NOMO-1 treated with DMSO at 0.1 percent for 48 hours (cell line): ENCODE measurements around the gene LAGE3.
A peak's percentile ranks its signal among the peaks of the same experiment; 100 is the strongest.
"Not testable (repeated sequence)": the region's sequence is repeated elsewhere in the genome, so short reads cannot be mapped to it uniquely, and the experiment has no call there.

ENCODE experiments used
- DNase-seq: peaks from one replicate; lab custom pipeline; 2025; ENCODE audit not compliant: unreplicated experiment; lab: John Stamatoyannopoulos, UW

LAGE3 gene

DNA sequence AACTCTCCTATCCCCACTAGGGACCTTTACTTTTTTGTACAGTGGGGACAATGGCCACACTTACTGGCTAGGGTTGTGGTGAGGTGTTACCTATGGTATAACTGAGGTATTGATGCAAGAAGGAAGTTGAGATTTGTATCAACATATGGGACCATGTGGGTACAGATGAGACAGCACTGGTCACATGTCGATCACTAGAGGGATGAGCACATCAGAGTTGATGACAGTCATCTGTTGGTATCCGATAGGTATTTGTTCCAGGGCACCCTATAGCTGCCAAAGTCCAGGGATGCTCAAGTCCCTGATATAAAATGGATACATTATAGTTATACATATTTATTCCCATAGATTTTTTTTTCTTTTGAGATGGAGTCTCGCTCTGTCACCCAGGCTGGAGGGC is 23.9 kb upstream of the LAGE3 start:
- no peak for DNase-seq

DNA sequence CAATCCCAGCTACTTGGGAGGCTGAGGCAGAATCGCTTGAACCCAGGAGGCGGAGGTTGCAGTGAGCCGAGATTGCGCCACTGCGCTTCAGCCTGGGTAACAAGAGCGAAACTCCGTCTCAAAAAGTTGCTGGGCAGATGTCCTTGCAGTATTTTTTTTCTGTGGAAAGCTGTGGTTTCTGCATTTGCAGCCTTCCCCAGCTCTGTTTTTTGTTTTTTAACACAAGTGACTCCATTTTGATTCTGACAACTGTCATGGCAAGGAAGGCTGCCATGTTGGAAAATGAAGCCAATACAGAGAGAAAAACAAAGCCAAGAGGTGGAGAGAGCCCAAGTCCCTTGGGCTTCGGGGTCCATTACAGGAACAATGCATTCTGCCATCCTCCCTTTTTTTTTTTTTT is 23.0 kb upstream of the LAGE3 start:
- DNase-seq, result no peak

DNA sequence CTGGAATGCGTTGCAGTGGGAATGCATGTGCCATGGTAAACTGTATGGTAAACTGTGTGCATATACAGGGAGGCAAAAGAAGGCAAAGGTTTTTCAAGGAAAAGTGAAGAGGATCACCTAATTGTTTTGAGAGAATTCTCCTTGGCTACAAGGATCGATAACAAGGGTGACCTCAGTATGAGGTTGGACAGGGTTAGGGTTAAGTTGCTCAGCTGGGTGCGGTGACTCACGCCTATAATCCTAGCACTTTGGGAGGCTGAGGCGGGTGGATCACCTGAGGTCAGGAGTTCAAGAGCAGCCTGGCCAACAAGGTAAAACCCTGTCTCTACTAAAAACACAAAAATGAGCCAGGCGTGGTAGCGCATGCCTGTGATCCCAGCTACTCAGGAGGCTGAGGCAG is 22.3 kb upstream of the LAGE3 start:
- not testable (repeated sequence) for DNase-seq

DNA sequence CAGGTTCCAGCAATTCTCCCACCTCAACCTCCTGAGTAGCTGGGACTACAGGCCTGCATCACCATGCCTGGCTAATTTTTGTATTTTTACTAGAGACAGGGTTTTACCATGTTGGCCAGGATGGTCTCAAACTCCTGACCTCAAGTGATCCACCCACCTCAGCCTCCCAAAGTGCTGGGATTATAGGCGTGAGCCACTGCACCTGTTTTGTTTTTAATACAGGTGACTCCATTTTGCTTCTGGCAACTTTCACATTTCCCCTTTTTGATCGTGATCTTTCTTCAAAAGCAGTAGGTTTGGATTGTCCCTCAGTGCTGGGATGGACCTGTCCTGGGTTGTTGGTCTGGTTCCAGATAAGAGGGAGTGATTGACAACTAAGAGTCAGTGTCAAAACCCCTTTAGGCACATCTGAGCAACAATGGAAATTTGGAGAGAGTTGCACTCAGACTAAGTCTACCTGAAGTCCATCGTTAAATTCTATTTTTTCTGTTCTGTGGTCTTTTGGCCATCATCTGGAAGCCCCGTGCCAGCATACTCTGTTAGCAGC is 17.6 kb upstream of the LAGE3 start:
- DNase-seq, result not testable (repeated sequence)

DNA sequence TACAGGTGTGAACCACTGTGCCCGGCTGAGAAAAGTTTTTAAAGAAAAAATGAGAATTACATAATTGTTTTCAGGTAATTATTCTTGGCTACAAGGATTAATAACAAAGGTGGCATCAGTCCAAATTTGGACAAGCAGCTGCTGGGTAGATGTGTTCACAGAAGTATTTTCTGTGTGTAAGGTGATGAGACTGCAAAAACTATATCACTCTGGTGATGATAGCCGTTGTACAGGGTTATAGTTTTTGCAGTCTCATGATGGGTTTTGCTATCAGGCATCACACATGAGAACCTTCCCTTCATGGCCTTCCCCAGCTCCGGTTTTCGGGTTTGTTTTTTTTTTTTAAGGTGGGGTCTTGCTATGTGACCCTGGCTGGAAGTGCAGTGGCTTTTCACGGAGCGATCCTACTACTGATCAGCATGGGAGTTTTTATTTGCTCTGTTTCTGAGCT is 16.4 kb upstream of the LAGE3 start:
- DNase-seq, result no peak

DNA sequence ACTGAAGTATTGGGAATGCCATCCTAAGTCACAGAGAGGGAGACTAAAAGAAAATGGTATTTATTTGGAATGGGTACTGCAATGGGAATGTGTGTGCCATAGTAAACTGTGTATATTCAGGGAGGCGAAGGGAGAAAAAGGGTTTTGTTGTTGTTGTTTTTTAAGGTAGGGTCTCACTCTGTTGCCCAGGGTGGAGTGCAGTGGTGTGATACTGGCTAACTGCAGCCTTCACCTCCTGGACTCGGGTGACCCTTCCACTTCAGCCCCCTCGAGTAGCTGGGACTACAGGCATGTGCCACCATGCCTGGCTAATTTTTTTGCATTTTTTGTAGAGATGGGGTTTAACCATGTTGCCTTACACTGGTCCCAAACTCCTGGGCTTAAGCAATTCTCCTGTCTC is 15.6 kb upstream of the LAGE3 start:
- no peak for DNase-seq

DNA sequence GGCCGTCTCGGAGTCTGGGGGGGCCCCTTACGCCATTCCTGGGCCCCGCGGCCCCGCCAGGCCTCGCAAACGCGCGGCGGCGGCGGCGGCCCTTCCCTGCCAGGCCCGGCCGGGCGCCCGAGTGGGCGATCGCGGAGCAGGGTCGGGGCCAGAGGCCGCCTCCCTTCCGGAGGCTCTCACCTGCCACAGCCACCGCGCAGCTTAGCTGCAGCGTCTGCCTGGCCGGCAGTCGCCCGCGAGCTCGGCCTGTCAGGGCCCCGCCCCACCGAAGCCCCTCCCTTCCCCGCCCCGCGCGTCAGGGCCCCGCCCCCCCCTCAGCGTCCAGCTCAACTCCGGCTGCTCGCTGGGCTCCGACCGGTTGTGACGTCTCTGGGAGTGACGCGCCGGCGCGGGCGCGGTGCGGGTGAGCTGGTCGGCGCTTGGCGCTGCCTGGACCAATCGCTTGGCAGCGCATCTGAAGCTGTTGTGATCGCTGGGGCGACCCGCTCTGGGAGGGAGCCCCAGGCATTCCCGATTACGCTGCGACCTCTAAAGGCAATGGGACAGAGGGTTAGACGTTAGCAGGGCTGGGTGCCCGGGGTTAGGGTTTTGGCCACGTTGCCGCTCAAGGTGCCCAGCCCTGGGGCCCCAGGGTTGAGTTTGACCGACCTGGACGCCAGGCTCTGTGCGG is 11.5 kb upstream of the LAGE3 start, which contains the start of gene SLC10A3:
SLC10A3 (minus strand) TSS at position 216 of the 670 bp plus-strand sequence. CDS start 1,689 bp downstream, outside the sequence.
- peak; percentile 77 for DNase-seq

DNA sequence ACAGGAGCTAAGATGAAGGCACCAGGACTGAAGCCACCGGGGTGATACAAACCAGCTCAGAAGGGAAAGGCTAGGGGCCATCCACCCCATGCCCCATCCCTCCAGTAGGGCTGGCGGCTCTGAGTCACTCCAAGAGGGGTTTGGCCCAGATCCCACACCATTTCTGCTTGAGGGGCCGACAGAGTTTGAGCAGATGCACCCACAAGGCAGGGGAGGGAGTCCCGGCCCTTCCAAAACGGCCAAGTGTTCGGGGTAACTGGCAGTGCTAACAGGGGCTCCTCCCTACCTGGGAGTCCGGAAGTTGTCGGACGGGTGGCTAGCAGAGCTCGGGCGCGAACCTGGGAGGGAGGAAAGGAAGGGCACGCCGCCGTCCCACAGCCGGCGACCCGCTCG is 10.9 kb upstream of the LAGE3 start:
- no peak for DNase-seq

DNA sequence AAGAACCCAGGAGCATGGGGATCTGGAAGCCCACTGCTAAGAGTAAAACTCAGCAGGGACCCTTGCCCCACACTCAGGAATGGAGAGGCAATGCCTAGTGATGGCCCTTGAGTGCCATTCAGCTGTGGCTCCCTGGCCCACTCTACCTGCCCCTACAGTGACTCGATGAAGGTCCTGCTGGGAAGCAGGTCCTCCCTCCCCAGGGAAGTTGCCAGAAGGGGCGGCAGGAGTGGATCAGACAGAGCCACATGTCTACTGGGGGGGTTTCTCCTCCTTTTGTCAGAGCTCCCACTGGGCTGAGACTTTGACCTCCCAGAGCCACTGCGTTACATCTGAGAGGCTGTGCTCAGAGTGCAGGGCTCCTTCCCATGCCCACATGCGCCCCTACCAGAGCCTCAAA is 10.1 kb upstream of the LAGE3 start:
- no peak for DNase-seq

DNA sequence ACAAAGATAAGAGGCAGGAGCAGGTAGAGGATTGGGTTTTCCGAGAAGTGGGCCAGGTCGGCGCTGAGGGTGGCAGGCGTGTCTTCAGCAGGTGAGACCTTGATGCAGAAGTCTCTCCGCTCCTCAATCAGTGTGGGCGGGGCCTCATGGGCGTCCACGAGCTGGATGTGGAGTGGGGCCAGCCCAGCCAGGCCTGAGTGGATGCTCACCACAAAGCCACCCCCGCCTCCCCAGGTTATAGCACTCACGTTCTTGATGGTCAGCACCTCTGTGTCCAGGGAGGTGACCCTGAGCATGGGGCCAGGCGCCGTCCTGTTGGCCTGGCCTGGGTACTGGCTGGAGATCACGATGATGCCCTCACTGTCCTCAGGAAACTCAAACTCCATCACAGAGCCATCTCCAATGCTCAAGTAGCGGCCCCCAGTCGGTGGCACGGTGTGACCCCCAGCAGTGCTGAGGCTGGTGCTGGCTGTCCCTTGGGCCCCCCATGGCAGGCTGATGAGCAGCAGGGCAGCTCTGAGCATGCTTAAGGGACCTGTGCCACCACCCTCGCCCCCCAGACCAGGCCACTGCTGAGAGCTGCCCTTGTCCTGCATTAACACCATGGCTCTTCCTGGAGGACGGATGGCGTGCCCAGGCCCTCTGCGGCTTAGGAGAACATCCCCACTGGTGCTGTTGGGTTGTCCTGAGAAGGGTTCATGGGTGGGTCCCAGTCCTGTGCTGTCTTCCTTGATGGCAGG is 9.4 kb upstream of the LAGE3 start:
- DNase-seq, result no peak

DNA sequence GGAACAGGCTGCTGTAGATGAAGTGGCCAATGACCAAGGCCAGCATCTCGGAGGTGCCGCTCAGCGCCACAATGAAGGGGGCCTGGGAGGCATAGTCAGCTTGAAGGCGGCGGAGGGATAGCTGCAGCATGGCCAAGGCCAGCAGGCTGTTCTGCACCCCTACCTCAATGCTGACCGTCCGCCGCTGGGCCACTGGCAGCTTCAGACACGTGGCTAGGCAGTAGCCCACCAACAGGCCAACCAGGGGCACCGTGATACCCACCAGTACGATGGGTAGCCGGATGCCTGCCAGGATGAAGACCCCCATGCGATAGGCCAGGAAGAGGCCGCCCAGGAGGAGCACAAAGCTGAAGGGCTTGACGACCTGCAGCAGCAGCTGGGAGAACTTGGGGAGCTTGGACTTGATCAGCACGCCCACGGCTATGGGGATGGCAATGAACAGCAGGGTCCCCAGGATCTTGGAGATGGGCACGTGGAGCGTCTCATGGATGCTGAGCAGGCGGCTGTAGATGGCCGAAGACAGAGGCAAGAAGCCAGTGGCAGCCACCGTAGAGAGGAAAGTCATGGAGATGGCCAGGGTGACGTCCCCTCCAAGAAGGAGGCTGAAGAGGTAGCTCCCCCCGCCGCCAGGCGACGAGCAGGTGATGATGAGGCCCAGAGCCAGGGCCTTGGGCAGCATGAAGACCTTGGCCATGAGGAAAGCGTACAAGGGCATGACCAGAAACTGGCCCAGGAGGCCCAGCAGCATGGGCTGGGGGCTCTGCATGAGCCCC is 8.6 kb upstream of the LAGE3 start:
- DNase-seq, result no peak

DNA sequence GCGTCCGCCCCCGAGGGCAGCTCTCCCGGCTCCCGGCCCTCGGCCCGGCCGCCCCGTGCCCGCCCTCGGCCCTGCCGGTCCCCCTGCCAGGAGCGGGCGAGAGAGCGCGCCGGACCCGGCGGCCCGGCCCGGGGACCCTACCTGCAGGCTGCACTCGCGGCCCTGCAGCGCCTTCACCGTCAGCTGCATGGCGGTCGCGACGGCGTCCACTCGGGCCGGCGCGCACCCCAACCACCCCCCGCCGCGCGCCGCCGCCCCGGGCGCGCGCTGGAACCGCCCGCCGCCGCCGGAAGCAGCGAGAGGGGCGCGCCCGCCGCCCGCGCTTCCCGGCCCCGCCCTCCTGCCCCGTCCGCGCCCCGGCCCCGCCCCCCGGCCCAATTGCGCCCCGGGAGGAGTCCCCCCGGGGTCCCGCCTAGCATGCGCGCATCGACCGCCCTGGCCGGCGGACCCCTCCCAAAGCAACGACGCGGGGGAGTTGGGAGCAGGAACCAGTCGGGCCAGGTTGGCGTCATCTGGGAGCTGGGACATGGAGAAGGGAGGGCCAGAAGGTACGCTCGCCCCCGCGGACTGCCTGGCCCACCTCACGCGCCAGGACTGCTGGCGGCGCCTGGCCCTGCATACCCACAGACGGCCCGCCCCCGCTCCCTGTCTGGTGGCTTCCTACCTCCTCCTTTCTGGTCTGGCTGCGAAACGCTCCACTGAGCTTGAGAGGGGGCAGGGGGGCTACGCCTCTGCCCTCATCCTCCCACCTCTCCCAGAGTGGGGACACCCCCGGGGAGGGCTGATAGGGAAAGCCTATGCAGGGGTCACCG is 7.5 kb upstream of the LAGE3 start, which contains the start of gene UBL4A:
UBL4A (minus strand) TSS at position 220 of the 812 bp plus-strand sequence; CDS start at position 189, 31 bp downstream.
- DNase-seq, result no peak

DNA sequence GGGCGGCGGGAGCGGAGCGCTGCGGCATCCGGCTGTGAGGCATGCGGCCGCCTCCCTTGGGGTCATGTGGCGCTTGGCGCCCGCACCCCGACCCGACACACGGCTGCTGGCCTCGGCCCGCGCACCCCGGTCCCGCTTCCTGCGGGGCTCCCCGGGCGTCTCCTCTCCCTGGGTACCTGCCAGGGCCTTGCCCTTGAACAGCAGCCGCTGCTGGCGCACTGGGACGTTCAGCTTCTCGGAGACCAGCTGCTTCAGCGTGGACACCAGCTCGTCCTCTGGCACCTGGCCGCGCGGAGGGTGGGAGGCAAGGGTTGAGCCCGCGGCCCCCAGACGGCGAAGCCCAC is 6.9 kb upstream of the LAGE3 start:
- DNase-seq, result no peak

DNA sequence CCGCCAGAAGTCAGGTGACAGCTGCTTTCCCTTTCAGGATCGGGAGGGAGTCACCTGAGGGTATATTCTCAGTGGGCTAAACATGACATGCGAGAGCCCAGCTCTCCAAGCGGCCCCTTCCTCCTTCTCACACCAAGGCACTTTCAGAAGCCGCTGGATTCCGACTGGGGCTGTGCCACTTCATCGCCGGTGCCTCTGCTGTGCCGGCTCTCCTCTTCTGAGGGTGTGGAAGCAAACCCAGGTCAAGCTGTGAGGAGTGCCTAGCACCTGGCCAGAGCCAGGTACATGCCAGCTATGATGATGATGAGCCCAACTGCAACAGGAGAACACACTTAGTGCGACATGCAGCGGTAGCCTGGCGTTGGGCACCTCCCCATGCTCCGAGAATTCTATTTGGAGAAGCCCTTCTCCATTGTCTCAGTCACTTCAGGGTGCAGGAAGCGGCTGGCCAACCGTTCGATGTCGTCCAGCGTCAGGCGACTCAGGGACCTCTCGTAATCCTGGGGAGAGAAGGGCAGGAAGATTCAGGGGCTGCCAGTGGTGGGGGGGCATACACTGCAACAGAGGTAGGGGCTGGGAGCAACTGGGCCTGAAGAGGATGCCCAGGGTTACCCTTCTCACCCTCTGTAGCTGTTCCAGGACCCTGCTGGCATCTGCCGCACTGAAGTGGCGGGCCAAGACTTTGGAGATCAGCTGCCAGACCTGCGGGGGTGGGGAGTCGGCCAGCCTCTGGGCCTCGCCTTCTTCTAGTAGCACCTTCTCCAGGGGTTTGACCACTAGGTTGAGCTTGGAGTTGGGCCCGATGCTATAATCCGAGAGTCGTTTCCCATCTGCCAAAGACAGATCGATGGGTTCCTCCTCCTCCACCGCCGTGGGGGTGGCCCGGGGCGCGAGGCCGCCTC is 6.3 kb upstream of the LAGE3 start:
- no peak for DNase-seq

DNA sequence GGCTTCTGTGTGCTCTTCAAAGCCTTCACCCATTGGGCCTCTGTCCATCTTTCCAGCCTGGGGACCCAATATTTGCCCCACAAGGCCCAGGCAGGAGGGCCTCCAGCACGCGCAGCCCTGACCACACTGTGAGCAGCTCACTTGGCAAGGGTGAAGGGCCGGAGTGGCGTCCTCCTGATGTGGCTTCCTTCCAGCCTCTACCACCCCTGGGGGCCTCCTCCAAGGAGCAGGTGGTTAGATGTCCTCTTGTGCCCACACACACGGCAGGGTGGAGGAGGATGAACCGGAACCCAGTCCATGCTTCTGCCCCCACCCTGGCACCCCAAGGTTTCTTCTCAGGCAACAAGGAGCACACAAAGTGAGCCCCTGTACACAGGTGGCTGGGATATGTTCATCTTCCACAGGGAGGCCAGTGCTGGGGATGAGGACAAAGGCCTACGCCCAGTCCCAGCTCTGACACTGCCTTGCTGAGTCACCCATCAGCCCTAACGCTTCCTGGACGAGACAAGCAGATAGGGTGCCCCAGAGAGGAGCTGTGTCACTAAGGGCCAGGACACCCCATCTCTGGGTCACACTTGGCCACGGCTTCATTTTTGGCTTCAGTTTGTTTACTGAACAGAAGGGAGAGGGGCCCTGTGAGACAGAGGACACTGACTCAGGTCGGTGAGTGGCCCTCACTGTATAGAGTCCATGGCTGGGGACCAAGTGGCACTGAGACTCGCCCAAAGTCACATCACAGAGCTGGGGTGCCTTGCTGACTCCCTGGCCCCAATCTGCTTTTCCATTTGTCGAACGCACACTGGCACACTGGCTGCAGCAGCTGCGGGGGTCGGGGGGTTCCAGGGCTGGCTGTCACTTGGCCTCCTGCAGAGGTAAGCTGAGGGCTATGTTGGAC is 5.4 kb upstream of the LAGE3 start:
- no peak for DNase-seq

DNA sequence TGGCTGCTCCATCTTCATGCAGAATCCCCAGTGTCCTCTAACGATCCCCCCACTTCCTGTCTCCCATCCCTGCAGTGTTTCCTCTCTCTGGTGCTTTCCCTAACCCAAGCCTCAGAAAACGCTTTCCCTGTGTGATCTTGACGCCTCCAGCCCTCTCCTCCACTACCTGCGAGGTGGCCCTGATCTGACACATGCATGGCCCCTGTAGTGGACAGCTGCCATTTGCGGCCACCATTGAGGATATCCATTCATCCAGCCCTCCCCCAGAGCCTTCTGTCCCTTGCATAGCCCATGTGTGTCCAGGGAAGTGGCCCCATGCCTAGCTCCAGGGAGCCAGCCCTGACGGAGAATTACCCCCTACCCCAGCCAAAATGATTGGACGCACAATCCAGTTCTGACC is 4.2 kb upstream of the LAGE3 start:
- DNase-seq, result no peak

DNA sequence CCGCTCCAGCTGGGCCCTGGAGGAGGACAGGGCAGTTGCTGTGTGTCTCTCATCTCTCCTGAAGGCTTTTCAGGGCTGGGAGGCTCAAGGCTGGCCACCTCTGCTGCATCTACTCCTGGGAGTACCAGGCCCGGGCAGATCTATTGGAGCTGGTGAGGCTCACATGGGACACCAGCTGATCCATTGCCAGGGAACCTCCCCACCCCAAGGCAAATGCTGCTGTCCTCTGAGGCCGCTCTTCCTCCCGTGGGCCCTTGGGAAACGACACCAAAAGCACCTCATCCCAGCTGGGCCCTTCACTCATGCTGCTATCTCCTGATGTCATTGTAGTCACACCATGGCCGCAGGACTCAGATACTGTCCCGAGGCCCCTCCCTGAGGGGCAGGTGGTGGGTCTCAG is 3.7 kb upstream of the LAGE3 start:
- DNase-seq, result no peak

DNA sequence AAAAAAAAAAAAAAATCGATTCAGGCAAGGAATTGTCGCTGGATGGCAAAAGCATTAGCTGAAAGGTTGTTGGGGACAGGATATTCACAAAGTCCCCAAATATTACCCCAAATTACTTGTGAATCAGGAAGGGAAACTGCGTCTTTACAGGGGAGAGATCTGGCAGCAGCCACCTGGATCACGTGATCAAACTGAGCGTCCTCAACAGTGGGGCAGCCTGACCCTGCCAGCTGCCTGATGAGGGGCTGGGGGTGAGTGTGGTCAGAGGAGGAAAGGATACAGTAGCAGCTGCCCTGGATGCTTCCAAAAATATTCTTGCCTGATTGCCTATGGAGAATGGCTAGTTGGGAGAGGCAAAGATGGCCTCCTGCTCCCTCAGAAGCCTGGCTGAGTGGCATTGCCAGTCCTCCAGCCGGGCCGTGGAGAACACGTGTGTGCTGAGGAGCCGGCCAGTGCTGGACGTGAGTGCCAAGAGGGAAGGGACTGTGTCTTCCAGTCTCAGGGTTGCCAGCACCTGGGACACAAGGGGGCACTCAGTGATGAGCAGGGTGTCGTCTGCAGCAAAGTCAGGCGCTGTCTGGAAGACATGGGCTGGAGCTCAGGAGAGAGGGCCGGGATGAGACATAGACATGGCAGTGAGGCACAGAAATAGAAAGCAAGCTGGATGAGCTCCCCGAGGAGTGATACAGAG is 3.0 kb upstream of the LAGE3 start:
- no peak for DNase-seq
